Measurements from ENCODE around the gene ISYNA1. TPM values are rescaled to one million over a fixed set of nuclear protein-coding genes. Genes with fewer than 3 reads are reported as not detected.

Gene ISYNA1
- 10 to 100 TPM; 24.9 to 56.7 TPM for total RNA-seq
- polyA plus RNA-seq = 10 to 100 TPM; 14.7 to 25.1 TPM
- long read RNA-seq, donor 1, transcript ISYNA1-206 (8 exons, 1,691 nt) = minor isoform, 6 of 143 reads
- long read RNA-seq, donor 1, transcript ISYNA1-209 (3 exons, 696 nt) = minor isoform, 19 of 143 reads
- long read RNA-seq, donor 1, transcript ISYNA1-201 (11 exons, 2,420 nt) = major isoform, 56 of 143 reads
- long read RNA-seq, donor 1, partial matches to known transcripts = 52 of 143 reads
- long read RNA-seq, donor 1, other reads (novel, unspliced or antisense) = 6 of 143 reads
- long read RNA-seq, donor 2, transcript ISYNA1-201 (11 exons, 2,420 nt) = minor isoform, 7 of 25 reads
- long read RNA-seq, donor 2, transcript ISYNA1-209 (3 exons, 696 nt) = major isoform, 11 of 25 reads
- long read RNA-seq, donor 2, partial matches to known transcripts = 6 of 25 reads
- long read RNA-seq, donor 2, other reads (novel, unspliced or antisense) = 0 of 25 reads
- long read RNA-seq, donor 3, transcript ISYNA1-209 (3 exons, 696 nt) = minor isoform, 8 of 39 reads
- long read RNA-seq, donor 3, transcript ISYNA1-201 (11 exons, 2,420 nt) = major isoform, 25 of 39 reads
- long read RNA-seq, donor 3, partial matches to known transcripts = 0 of 39 reads
- long read RNA-seq, donor 3, other reads (novel, unspliced or antisense) = 0 of 39 reads
- long read RNA-seq, donor 4, transcript ISYNA1-201 (11 exons, 2,420 nt) = minor isoform, 10 of 78 reads
- long read RNA-seq, donor 4, transcript ISYNA1-209 (3 exons, 696 nt) = major isoform, 11 of 78 reads
- long read RNA-seq, donor 4, partial matches to known transcripts = 46 of 78 reads
- long read RNA-seq, donor 4, other reads (novel, unspliced or antisense) = 8 of 78 reads
- long read RNA-seq, donor 5, transcript ISYNA1-209 (3 exons, 696 nt) = minor isoform, 18 of 141 reads
- long read RNA-seq, donor 5, transcript ISYNA1-201 (11 exons, 2,420 nt) = major isoform, 56 of 141 reads
- long read RNA-seq, donor 5, partial matches to known transcripts = 43 of 141 reads
- long read RNA-seq, donor 5, other reads (novel, unspliced or antisense) = 16 of 141 reads

DNA sequence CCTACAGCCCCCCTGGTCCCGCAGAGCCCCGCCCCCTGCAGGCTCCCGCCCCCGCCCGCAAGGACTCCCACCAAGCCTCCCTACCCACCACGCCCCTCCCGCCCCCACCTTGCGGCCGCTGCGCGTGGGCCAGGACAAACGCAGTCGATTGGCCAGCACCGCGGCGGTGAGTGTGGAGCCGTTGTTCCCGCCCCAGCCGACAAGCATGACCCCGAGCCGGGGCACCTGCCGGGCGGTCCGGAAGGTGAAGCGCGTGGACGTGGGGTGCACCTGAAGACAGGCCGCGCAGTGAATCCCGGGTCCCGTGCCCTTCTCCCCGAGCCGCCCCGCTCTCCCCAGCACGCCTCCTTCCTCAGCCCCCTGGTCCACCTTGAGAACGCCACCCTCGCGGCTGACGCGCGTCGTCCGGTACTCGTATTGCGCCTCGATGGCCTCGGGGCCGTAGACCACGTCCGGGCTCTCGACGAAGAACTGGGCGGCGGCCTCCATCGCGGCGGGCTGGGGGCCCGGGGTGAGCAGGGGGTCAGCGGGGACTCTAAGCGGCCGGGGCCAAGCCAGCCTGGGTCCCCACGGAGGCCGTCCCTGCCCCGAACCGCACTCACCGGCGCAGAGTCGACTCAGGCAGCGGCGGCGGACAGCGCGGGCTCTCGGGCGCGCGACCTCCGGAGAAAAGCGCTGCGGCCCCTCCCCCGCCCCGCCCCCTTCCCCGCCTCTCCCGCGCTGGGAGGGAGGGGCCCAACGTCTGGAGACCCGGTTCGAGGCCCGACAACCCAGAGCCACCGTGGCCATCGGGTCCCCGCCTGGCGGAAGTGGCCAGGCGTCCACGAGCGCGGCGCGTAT, at the start of gene ISYNA1:
TSS of gene ISYNA1 (minus strand) at position 643 of the 840 bp plus-strand sequence. CDS start at position 489, 154 bp downstream.
- H3K9me3 ChIP-seq (ENCODE audit: control insufficient read depth in 4 of 4, insufficient read depth in 3 of 4, low read length in 3 of 4) = no peaks in the 10 kb centered on the region
- ATAC-seq (ENCODE audit: insufficient read depth, low FRiP score) = peak; percentile 19
- DNase-seq = peak; percentile 59 to 74 (median 66)
- H3K4me1 ChIP-seq (ENCODE audit: control insufficient read depth in 5 of 5, insufficient read depth in 5 of 5, low read length in 5 of 5) = peaks cover 0 to 33% (median 18%) of the 10 kb centered on the region in 5 donors
- H3K9ac ChIP-seq (ENCODE audit: insufficient read depth in 1 of 2, low read length in 2 of 2) = peak within 1 kb of the TSS in 1 of 2 donors; percentile 49
- peaks cover 0 to 4% (median 0%) of the 10 kb centered on the region in 4 donors for H3K36me3 ChIP-seq (ENCODE audit: control insufficient read depth in 4 of 4, insufficient read depth in 4 of 4, low read length in 4 of 4)
- peak within 1 kb of the TSS; percentile 41 for H3K4me3 ChIP-seq
- peak within 1 kb of the TSS in 1 of 2 donors; percentile 18 for H3K27ac ChIP-seq (ENCODE audit: low read depth in 1 of 2, low read length in 1 of 2)
- no peaks in the 10 kb centered on the region for H3K27me3 ChIP-seq (ENCODE audit: control insufficient read depth in 3 of 3, insufficient read depth in 3 of 3, low read length in 2 of 3)
- TF ChIP-seq, protein P1, sequence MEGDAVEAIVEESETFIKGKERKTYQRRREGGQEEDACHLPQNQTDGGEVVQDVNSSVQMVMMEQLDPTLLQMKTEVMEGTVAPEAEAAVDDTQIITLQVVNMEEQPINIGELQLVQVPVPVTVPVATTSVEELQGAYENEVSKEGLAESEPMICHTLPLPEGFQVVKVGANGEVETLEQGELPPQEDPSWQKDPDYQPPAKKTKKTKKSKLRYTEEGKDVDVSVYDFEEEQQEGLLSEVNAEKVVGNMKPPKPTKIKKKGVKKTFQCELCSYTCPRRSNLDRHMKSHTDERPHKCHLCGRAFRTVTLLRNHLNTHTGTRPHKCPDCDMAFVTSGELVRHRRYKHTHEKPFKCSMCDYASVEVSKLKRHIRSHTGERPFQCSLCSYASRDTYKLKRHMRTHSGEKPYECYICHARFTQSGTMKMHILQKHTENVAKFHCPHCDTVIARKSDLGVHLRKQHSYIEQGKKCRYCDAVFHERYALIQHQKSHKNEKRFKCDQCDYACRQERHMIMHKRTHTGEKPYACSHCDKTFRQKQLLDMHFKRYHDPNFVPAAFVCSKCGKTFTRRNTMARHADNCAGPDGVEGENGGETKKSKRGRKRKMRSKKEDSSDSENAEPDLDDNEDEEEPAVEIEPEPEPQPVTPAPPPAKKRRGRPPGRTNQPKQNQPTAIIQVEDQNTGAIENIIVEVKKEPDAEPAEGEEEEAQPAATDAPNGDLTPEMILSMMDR (IDR thresholded peaks at IDR 0.05; ENCODE audit: control extremely low read depth, extremely low read depth) = no peak
- 1% methylated on average over 83 to 98 of the region's 99 CpGs for WGBS, 2 donors

- no peaks in the 10 kb centered on the region for H3K9me3 ChIP-seq (ENCODE audit: control insufficient read depth in 4 of 4, insufficient read depth in 3 of 4, low read length in 3 of 4)
- H3K4me1 ChIP-seq (ENCODE audit: control insufficient read depth in 5 of 5, insufficient read depth in 5 of 5, low read length in 5 of 5) = peaks cover 0 to 42% (median 10%) of the 10 kb centered on the region in 5 donors
- DNase-seq (no peak), ATAC-seq (ENCODE audit: insufficient read depth, low FRiP score) (no peak)
- TF ChIP-seq, protein P1 (IDR thresholded peaks at IDR 0.05; ENCODE audit: control extremely low read depth, extremely low read depth) = no peak
- no peaks in the 10 kb centered on the region for H3K36me3 ChIP-seq (ENCODE audit: control insufficient read depth in 4 of 4, insufficient read depth in 4 of 4, low read length in 4 of 4)
- no peaks in the 10 kb centered on the region for H3K27me3 ChIP-seq (ENCODE audit: control insufficient read depth in 3 of 3, insufficient read depth in 3 of 3, low read length in 2 of 3)
- no peak overlapping the region for H3K4me3 ChIP-seq
- no peak overlapping the region for H3K9ac ChIP-seq (ENCODE audit: insufficient read depth in 1 of 2, low read length in 2 of 2)
- WGBS, 2 donors = 90 to 92% methylated on average over 8 of the region's 8 CpGs
- H3K27ac ChIP-seq (ENCODE audit: low read depth in 1 of 2, low read length in 1 of 2) = no peak overlapping the region
Observed at GRCh38 chr19:18486746-18487145, 48.8 kb upstream of the ISYNA1 start.

DNA sequence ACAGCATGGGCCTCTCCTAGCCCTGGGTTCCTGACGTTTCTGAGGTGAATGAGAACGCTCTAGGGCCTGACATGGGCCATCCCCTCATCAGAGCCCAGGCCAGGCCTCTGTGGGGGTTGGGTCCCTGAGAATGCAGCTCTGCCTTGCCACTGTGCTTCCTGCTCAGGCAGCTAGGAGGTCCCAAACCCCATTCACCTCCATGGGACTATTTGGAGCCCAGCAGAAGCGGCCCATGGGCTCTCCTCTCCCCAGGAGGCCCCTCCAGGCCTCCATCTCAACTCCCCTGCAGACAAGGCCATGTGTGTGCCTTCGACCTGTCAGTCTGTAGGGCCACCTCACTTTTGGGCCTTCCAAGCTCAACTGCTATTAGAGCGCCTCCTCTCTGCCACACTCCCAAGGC, 47.1 kb upstream of the ISYNA1 start:
- Histone ChIP-seq H3K9ac (ENCODE audit: insufficient read depth in 1 of 2, low read length in 2 of 2) (no peak overlapping the region), H3K27me3 (ENCODE audit: control insufficient read depth in 3 of 3, insufficient read depth in 3 of 3, low read length in 2 of 3) (no peaks in the 10 kb centered on the region), H3K36me3 (ENCODE audit: control insufficient read depth in 4 of 4, insufficient read depth in 4 of 4, low read length in 4 of 4) (no peaks in the 10 kb centered on the region), H3K27ac (ENCODE audit: low read depth in 1 of 2, low read length in 1 of 2) (no peak overlapping the region), H3K4me3 (no peak overlapping the region), H3K9me3 (ENCODE audit: control insufficient read depth in 4 of 4, insufficient read depth in 3 of 4, low read length in 3 of 4) (no peaks in the 10 kb centered on the region), H3K4me1 (ENCODE audit: control insufficient read depth in 5 of 5, insufficient read depth in 5 of 5, low read length in 5 of 5) (peaks cover 3 to 52% (median 13%) of the 10 kb centered on the region in 5 donors)
- ATAC-seq (ENCODE audit: insufficient read depth, low FRiP score) = no peak
- 94 to 96% methylated on average over 5 of the region's 5 CpGs for WGBS, 2 donors
- TF ChIP-seq, protein P1 (IDR thresholded peaks at IDR 0.05; ENCODE audit: control extremely low read depth, extremely low read depth) = no peak
- DNase-seq = no peak
